RKO (cell line): ENCODE results near the gene ARL2.
A peak's percentile ranks its signal among the peaks of the same experiment; 100 is the strongest.
"Not testable (repeated sequence)": the region's sequence is repeated elsewhere in the genome, so short reads cannot be mapped to it uniquely, and the experiment has no call there.

Experiments
- DNase-seq: peaks from one replicate; pipeline ENCODE4 v3.0.0-alpha.2; 2016; ENCODE audit warnings: low spot score

The ARL2 gene

DNA sequence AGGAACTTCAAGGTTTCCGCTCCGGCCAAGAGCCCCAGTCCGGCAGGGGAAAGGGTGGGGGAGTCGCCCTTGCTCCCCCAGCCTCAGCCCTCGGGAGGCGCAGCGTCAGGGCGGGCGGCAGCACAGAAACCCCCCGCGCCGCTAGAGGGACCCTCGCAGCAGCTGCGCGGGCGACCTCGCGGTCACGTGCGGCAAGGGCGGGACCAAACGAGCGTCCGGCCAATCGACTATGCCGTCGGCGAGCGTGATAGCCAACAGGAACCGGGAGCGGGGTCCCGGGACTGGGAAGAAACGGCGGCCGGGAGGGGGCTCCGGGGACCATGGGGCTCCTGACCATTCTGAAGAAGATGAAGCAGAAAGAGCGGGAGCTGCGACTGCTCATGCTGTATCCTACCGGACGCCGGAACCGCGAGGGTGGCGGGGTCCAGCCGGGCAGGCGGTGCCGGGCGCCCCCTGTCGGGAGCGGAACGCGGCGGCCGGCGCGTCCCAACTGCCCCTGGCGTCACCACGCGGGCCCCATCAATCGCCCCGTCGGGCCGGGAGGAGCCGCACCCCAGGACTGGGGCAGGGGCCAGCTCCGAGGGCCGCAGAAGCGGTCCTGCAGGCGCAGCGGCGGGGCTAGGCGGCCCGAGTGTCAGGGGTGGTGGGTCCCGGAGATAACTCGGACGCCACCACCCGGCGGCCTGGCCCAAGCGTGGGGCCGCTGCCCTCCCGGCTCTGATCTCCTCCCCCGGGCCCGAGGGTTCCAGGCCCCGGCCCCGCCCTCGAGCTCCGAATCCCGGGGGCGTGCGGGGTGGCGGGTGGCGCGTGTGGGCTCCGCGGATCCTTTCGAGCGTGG lies at the start of gene ARL2:
ARL2 (plus strand) TSS at position 273 of the 838 bp plus-strand sequence; CDS start at position 321, 48 bp downstream.
- peak; percentile 89 for DNase-seq

DNA sequence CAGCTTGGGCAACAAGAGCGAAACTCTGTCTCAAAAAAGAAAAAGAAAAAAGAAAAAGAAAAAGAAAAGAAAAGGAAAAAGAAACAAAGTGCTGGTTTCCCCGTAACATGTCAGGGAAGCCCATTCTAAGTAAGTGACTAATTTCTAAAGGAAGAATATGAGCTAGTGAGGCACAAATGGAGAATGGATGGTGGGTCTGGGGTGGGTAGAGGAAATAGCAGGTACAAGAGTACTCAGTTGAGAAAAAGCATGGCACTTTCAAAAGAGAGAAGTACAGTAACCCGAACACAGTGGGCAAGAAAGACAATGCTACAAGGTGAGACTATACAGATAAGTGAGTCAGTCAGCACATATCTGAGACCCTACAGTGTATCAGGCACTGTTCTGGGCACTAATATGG lies 46.6 kb upstream of the ARL2 start:
- DNase-seq, result no peak

DNA sequence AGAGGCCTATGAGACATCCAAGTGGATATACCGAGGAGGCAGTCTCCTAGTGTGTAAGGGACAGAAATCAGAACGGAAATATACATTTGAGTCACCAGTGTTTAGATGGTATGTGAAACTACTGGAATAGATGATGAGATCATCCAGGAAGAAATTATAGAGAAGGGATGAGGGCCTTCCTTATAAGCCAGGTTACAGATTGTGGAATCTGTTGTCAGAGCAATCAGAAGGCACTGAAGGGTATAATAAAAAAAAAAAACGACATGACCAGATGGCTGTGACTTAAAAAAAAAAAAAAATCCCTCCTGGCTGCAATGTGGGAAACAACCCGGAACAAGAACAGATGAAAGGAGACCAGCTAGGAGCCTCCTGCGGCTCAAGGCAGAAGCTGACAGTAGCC lies 44.8 kb upstream of the ARL2 start:
- DNase-seq, result peak; percentile 81

DNA sequence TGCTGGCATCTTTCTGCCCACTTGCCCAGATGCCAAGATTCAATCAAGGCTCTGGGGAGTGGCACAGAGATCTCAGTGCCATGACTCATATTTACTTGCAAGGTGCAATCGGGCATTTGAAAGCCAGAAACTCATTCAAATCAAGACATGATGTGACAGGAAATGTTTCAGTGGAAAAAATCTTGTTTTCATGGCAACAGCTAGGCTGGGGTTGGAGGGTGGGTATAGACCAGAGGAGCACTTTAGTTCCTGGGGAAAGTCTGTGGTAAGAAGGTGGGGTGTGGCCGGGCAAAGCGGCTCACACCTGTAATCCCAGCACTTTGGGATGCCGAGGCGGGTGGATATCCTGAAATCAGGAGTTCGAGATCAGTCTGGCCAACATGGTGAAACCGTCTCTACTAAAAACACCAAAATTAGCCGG lies 43.2 kb upstream of the ARL2 start:
- peak; percentile 11 for DNase-seq

DNA sequence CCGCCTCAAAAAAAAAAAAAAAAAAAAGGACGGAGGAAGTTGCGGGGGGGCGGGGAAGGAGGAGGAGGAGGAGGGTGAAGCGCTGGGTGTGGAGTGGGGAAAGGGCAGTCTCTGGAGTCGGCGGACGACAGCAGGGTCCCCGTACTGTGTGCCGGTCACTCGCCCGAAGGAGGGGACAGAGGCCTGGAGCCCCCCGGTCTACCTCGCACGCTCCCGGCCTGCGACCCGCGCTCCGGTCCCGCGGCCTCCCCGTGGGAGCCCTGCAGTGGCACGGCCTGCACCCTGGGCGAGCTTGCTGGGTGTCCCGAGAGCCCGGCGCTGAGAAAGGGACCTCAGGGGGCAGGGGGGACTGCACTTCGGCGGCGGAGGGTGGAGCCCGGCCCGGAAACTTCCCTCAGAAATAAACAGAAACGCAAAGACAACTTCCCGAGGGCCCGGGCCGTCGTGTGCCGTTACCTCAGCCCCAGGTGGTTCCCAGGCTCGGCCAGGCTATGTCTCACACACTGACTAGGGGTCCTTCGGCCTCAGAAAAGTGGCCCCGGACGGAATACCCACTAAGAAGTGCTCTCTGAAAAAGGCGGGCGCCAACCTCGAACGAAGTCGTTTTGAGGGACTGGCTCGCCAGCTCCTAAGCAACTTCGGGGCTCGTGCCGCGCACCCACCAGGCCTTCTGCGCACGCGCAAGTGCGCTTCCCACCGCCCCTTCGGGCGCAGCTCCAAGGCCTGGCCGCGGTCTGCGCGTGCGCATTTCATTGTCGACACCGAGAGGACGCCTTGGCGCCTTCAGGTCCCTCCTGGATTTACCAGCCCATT lies 42.3 kb upstream of the ARL2 start, which contains the start of gene MAJIN:
MAJIN (minus strand) TSS at position 688 of the 813 bp plus-strand sequence. CDS start 12,703 bp downstream, outside the sequence.
- no peak for DNase-seq

DNA sequence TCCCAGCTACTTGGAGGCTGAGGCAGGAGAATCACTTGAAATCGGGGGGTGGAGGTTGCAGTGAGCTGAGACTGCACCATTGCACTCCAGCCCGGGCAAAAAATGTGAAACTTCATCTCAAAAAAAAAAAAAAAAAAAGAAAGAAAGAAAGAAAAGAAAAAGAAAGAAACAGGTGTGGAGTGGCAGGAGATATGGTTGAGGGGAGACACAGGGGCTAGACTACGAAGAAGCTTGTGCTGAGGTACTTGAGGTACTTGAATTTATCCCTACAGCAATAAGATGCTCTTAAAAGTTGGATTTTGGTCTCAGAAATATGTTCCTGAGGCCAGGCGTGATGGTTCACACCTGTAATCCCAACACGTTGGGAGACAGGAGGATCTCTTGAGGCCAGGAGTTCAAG lies 39.8 kb upstream of the ARL2 start:
- no peak for DNase-seq

DNA sequence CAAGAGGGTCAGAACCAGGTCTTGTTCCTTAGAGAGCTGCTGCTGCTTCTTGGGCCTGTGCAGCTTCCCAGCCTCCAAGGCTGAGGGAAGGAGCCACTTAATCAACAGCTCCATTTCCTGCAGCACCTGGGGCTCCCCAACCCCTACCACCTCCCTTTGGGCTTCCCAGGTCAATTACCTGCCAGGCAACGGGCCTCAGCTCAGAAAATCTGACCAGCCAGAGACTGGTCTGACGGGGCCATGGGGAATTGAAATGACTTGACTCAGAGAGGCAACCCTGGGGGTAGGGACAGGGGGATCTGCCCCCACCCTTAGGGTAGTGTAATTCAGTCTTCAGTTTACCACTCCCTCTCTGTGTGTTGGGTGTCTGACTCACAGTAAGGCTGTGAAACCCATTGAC lies 37.3 kb upstream of the ARL2 start:
- DNase-seq, result no peak

DNA sequence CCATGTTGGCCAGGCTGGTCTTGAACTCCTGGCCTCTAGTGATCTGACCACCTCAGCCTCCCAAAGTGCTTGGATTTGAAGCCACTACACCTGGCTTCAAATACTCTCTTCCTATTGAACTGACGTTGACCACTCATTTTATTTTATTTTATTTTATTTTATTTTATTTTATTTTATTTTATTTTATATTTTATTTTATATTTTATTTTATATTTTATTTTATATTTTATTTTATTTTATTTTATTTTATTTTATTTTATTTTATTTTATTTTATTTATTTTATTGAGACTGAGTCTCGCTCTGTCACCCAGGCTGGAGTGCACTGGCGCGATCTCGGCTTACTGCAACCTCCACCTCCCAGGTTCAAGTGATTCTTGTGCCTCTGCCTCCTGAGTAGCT lies 30.6 kb upstream of the ARL2 start:
- not testable (repeated sequence) for DNase-seq

DNA sequence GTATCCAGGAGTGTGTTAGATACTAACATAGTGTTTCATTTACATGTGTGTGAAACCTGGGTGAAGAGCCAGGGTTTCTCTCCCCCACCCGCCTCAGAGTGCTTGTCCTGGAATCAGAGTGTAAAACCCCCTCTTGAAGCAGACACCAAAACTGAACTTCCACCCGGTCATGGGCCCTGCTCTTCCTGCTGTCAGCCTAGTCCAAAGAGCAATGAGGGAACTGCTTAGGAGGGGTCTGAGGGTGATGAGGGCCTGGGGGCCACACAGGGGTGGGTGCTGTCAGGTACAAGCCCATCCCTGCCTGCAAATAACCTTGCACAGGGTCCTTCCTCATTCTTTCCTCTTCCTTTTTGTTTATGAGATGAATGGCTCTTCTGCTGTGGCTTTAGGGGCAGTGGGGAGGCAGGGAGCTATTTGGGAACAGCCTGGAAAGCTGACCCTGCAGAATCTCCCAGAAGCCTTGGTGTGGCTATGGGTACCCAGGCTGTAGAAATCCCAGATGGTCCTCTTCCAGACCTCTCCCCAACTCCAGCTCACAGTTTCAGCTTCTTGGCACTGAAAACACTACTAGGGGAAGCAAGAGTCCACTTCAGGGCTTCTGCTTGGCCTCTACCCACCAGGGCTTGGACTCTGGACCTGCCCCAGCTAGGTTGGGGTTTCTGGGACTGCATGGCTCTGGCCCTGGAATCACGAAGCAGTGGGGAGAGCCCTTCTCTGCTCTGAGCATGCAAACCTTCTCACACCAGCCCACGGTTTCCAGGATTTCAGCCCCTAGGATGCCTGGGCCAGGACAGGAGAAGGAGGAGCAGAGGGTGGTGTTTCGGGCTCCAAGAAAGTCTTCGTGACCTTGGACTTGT lies 25.7 kb upstream of the ARL2 start:
- DNase-seq, result no peak

DNA sequence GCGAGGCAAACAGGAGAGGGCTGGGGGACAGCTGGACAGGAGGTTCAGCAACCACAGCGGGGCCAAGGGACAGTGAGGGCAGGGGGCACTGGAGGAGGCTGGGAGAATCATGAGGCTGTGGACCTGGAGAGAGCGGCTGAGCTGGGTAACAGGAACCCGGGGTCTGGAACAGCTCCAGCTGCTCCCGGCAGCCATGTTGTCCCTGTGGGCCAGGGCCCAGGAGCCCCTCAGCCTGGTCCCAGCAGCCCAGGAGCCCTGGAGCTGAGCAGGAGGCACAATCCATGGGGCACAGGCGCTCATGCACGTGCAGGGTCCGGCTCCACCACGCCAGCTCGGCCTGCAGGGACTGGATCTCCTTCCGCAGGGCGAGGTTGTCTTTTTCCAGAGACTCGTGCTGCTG lies 24.5 kb upstream of the ARL2 start:
- no peak for DNase-seq

DNA sequence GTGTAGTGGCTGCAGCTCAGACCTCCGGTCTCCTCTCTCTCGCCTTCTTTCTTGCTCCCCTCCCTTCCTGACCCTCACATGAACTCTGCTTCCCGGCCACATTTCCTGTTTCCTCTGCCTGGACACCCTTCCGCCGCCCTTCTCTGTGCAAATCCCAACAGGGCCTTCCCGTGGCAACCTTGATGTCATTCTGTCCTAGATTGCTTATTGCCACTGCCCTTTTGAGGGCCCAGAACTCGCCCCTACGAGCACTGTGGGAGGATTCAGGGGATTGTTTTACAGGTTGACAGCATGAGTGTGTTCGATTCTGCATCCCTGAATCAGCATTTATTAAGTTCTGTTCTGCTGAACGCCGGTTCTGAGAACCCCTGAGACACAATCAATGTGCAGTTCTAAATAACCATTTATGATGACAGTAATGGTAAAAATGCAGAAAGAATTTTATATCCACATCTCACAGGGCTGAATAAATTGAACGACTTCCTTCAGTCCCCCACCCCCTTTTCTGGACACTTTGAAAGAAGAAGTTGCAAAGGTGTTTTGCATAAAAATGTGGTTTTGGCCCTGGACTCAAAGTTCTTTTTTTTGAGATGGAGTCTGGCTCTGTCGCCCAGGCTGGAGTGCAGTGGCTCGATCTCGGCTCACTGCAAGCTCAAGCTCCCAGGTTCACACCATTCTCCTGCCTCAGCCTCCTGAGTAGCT lies 23.6 kb upstream of the ARL2 start:
- no peak for DNase-seq

DNA sequence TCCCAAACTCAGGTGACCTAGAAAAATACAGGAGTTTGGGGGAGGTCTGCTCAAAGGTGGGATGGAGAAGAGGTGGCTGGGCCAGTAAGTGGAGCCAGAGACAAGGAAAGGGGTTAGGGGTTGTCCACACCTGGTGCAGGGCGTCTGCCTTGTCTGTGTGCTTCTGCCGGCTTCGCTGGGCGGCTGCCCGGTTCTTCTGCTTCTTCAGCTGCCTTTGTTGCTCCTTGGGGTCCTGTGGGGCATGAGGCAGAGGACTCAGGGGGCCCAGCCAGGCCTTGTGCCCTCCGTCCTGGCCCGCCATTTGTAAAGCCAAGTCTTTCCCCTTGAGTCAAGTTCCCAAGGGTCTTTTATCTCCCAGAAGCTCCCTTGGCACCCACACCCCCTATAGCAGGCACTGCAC lies 19.6 kb upstream of the ARL2 start:
- DNase-seq, result no peak

DNA sequence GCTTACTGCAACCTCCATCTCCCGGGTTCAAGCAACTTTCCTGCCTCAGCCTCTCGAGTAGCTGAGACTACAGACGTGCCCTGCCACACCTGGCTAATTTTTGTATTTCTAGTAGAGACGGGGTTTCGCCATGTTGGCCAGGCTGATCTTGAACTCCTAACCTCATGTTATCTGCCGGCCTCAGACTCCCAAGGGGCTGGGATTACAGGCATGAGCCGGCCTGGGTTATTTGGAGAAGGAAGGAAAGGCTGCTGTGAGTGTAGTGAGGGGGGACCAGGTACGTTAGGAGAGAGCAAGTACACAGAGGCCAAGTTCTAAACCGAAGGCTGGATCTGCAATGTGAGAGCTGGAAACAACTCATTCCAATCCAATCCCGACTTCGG lies 17.6 kb upstream of the ARL2 start:
- no peak for DNase-seq

DNA sequence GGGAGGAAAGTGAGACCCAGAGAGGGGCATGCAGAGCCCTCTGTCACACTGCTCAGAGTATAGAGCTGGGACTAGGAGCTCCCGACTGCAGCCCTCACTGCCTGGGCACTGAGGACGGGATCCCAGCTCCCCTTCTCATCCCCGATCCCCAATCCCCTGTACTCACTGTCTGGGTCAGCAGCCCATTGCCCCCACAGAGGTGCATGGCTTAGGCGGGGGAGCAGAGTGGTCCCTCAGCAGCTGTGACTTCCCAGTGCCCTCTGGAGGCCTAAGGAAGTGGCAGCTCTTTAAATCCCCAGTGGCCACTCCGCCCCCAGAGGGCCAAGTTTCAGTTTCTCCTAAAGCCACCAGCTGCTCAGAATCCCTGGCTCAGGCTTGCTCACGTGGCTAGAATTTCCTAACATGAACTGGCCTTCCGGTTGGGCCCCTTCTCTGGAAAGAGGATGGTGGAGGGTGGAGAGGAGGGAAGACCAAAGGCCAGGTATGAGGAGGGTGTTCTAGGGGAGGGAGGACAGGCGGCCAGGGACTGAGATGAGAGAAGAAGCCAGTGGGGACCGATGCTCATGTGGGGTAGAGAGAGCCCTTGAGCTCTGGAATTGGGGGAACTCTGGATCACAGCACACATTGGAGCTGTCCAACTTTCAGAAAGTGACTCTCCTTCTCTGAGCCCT lies 17.1 kb upstream of the ARL2 start, which contains the start of gene BATF2:
BATF2 (minus strand) TSS at position 262 of the 671 bp plus-strand sequence; CDS start at position 205, 57 bp downstream.
- DNase-seq, result peak; percentile 84

DNA sequence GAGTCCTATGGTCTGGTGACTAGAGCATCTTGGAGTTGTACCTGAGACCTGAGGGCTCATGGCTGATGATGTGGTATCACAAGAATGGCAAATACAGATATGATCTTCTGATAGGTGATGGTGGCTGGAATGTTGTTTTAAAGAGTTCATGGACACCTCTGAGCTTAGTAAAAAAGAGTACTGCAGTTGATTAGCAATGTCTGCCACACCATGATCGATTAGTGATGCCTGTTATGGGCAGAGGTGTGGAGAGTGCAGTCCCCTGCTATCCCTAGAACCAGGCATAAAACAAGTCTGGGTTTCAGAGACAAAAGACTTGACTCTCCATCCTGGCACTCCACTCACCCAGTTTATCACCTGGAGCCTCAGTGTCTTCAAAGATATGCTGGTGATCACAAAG lies 15.8 kb upstream of the ARL2 start:
- DNase-seq, result no peak

DNA sequence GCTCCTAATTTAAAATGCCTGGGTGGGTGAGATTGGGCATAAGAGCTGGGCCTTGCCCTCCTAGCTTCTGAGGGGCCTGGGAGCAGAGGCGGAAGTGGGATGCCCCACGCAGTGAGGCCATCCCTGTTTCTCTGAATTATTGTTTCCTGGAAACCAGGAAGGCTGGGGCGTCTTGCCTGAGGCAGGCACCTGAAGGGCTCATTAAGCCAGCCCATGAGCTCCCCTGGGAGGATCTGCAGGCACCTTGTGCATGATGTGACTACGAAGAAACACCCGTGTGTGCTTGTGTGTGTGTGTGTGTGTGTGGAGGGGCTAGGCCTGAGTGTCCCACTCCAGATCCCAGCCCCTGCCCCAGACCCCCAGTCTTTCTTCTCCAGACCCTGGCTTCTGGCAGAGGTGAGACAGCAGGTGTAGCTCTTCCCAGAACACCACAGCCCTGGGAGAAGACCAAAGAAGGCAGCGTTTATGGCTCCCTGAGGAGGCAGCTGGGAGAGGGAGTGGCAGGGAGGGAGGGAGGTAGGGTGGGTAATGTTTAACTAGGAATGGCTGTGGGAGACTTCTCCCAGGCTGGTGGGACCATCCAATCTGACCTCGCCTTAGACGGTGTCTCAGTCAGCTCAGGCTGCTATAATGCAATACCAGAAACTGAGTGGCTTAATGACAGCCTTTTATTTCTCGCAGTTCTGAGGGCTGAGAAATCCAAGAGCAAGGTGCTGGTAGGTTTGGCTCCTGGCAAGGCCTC lies 15.1 kb upstream of the ARL2 start:
- no peak for DNase-seq

DNA sequence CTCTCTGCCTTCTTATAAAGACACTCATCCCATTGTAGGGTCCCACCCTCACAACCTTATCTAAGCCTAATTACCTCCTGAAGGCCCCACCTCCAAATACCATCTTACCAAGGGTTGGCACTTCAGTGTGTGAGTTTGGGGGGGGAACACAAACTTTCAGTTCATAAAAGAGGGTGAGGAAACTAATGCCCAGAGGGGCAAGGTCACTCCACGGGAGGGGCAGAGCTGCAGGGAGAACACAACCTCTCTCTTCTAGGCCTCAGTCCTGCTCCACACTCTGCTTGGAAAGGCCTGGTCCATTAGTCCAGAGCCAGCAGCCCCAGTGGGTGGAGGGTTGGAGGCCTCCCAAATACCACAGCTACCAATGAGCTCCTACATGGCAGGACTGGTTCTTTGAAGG lies 14.5 kb upstream of the ARL2 start:
- DNase-seq, result no peak

DNA sequence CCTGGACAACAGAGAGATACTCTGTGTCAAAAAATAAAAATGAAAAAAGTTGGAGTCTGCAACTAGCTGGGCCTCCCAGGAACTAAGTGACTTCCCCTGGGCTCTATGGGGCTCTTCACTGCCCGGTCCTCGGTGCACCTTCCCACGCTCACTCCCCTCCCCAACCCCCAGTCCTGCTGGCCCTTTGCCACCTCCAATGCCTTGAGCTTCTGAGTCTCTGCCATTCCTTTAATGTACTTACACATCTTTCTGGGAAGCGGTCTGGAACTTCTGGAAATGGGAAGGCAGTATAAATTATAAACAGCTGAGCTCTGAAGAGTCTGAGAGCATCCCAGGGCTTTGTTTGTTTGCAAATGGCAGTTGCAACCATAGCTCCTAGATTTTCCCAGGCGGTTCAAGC lies 11.3 kb upstream of the ARL2 start:
- DNase-seq, result no peak

DNA sequence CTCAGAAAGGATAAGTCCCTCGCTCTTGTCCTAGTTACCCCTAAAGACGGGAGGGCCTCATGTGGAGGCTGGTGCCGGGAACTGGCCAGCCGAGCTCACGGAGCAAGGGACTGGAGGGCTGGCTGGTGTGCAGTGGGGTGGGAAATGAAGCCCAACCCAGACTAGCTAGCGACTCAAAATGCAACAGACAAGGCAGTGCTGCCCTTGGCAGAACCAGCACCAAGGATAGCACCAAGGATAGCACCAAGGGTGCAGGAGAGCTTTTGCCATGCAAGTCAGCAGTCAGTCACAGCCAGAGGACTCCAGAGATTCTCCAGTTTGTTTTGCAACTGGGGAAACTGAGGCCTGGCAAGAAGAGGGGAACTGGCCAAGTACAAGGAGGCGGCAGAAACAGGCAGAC lies 10.7 kb upstream of the ARL2 start:
- DNase-seq, result no peak

DNA sequence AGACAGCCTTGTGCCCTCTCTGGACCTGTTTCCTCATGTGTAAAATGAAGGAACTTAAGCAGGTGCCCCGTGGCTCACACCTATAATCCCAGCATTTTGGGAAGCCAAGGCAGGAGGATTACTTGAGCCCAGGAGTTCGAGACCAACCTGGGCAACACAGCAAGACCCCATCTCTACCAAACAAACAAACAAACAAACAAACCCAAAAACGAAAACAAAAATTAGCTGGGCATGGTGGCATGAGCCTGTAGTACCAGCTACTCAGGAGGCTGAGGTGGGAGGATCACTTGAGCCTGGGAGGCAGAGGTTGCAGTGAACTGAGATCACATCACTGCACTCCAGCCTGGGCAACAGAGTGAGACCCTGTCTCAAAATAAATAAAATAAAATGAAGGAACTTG lies 10.0 kb upstream of the ARL2 start:
- not testable (repeated sequence) for DNase-seq
